H9 (cell line): ENCODE measurements around the gene SDK2. TPM values are rescaled to one million over a fixed set of nuclear protein-coding genes. Genes with fewer than 3 reads are reported as not detected.

Experiments
- DNase-seq: peaks from one replicate; pipeline ENCODE4 v3.0.0-alpha.2; 2017
- H2AFZ ChIP-seq: one replicate; pipeline ENCODE4 v1.6.1; 2013; ENCODE audit warnings: mild to moderate bottlenecking, low read length, control low read depth, moderate library complexity
- H2AK5ac ChIP-seq: 2 replicates; pipeline ENCODE4 v1.6.1; 2013; ENCODE audit warnings: low read length, control low read depth, mixed read lengths; ENCODE audit not compliant: insufficient read length
- H2BK120ac ChIP-seq: one replicate; pipeline ENCODE4 v1.6.1; 2013; ENCODE audit warnings: low read depth, mild to moderate bottlenecking, low read length, control low read depth, inconsistent platforms; ENCODE audit not compliant: poor library complexity, severe bottlenecking
- H2BK12ac ChIP-seq: 2 replicates; pipeline ENCODE4 v1.6.1; 2013; ENCODE audit warnings: low read length, control low read depth, mixed read lengths, low read depth; ENCODE audit not compliant: insufficient read length
- H2BK15ac ChIP-seq: 2 replicates; pipeline ENCODE4 v1.6.1; 2013; ENCODE audit warnings: low read depth, low read length, control low read depth
- H2BK20ac ChIP-seq: one replicate; pipeline ENCODE4 v1.6.1; 2013; ENCODE audit warnings: low read depth, mild to moderate bottlenecking, low read length, control low read depth, inconsistent platforms; ENCODE audit not compliant: poor library complexity, severe bottlenecking
- H2BK5ac ChIP-seq: 2 replicates; pipeline ENCODE4 v1.6.1; 2013; ENCODE audit warnings: low read length, control low read depth, mixed read lengths; ENCODE audit not compliant: insufficient read length
- H3K14ac ChIP-seq: 2 replicates; pipeline ENCODE4 v1.6.1; 2013; ENCODE audit warnings: low read length, control low read depth; ENCODE audit not compliant: insufficient read depth
- H3K18ac ChIP-seq: 2 replicates; pipeline ENCODE4 v1.6.1; 2013; ENCODE audit warnings: low read depth, mild to moderate bottlenecking, mixed read lengths, low read length, control low read depth; ENCODE audit not compliant: insufficient read length
- H3K23ac ChIP-seq: 2 replicates; pipeline ENCODE4 v1.6.1; 2013; ENCODE audit warnings: low read length, control low read depth, mixed read lengths, low read depth; ENCODE audit not compliant: insufficient read length
- H3K23me2 ChIP-seq: 2 replicates; pipeline ENCODE4 v1.6.1; 2013; ENCODE audit warnings: low read depth, mild to moderate bottlenecking, mixed read lengths, low read length, control low read depth; ENCODE audit not compliant: insufficient read length, poor library complexity, severe bottlenecking
- H3K27ac ChIP-seq: 2 replicates; pipeline ENCODE4 v1.5.1; 2013; ENCODE audit warnings: low read length, control low read depth, mixed read lengths, low read depth; ENCODE audit not compliant: insufficient read length
- H3K27me3 ChIP-seq: 2 replicates; pipeline ENCODE4 v1.6.1; 2013; ENCODE audit warnings: low read length, control low read depth, inconsistent platforms; ENCODE audit not compliant: insufficient read depth
- H3K4ac ChIP-seq: 2 replicates; pipeline ENCODE4 v1.6.1; 2013; ENCODE audit warnings: low read depth, mild to moderate bottlenecking, control low read depth, inconsistent platforms, low read length, moderate library complexity
- H3K4me1 ChIP-seq: 2 replicates; pipeline ENCODE4 v1.6.1; 2013; ENCODE audit warnings: low read length, control low read depth, inconsistent platforms; ENCODE audit not compliant: insufficient read depth
- H3K4me2 ChIP-seq: 2 replicates; pipeline ENCODE4 v1.6.1; 2013; ENCODE audit warnings: low read length, control low read depth, mixed read lengths; ENCODE audit not compliant: insufficient read length, insufficient read depth
- H3K56ac ChIP-seq: 2 replicates; pipeline ENCODE4 v1.6.1; 2013; ENCODE audit warnings: low read depth, mild to moderate bottlenecking, mixed read lengths, low read length, control low read depth; ENCODE audit not compliant: insufficient read length
- H3K79me1 ChIP-seq: 2 replicates; pipeline ENCODE4 v1.6.1; 2013; ENCODE audit warnings: low read depth, mild to moderate bottlenecking, moderate library complexity, low read length, control low read depth, inconsistent platforms; ENCODE audit not compliant: insufficient read depth, poor library complexity, severe bottlenecking
- H3K79me2 ChIP-seq: 2 replicates; pipeline ENCODE4 v1.6.1; 2013; ENCODE audit warnings: low read length, control low read depth, inconsistent platforms; ENCODE audit not compliant: insufficient read depth
- H3K9ac ChIP-seq: 2 replicates; pipeline ENCODE4 v1.6.1; 2013; ENCODE audit warnings: low read length, control low read depth, mixed read lengths; ENCODE audit not compliant: insufficient read length; ENCODE audit errors: extremely low read depth
- H3K9me3 ChIP-seq: one replicate; pipeline ENCODE4 v1.6.1; 2013; ENCODE audit warnings: low read depth, low read length, inconsistent platforms; ENCODE audit not compliant: control insufficient read depth
- H3T11ph ChIP-seq: one replicate; pipeline ENCODE4 v1.6.1; 2013; ENCODE audit warnings: mild to moderate bottlenecking, low read length, control low read depth, inconsistent platforms
- H4K20me1 ChIP-seq: one replicate; pipeline ENCODE4 v1.6.1; 2013; ENCODE audit not compliant: control insufficient read depth, insufficient read length, insufficient read depth
- H4K5ac ChIP-seq: 2 replicates; pipeline ENCODE4 v1.6.1; 2013; ENCODE audit warnings: low read depth, mild to moderate bottlenecking, mixed read lengths, low read length, control low read depth; ENCODE audit not compliant: insufficient read length
- H4K8ac ChIP-seq: replicated peaks from 2 replicates; pipeline ENCODE4 v1.6.1; 2013; ENCODE audit warnings: low read length, control low read depth, mixed read lengths, low read depth; ENCODE audit not compliant: insufficient read length
- H4K91ac ChIP-seq: 2 replicates; pipeline ENCODE4 v1.6.1; 2013; ENCODE audit warnings: low read depth, mild to moderate bottlenecking, moderate library complexity, mixed read lengths, low read length, control low read depth; ENCODE audit not compliant: insufficient read length
- H3K27ac Mint-ChIP-seq, 3 experiments: 2 replicates in 2 of 3; 3 replicates in 1 of 3; pipeline ENCODE4 v1.8.0; 2020 to 2021; ENCODE audit warnings: mixed read lengths in 3 of 3, mild to moderate bottlenecking in 1 of 3, moderate library complexity in 1 of 3
- H3K27me3 Mint-ChIP-seq: 2 replicates; pipeline ENCODE4 v1.8.0; 2021; ENCODE audit warnings: low read depth, mild to moderate bottlenecking, moderate library complexity, mixed read lengths
- H3K36me3 Mint-ChIP-seq, 3 experiments: 2 replicates in 2 of 3; 3 replicates in 1 of 3; pipeline ENCODE4 v1.8.0; 2020 to 2021; ENCODE audit warnings: low read depth in 3 of 3, mixed read lengths in 3 of 3; ENCODE audit not compliant: insufficient read depth in 1 of 3
- H3K4me1 Mint-ChIP-seq, 2 experiments: 2 replicates each; pipeline ENCODE4 v1.8.0; 2020; ENCODE audit warnings: mixed read lengths in 2 of 2
- H3K4me3 Mint-ChIP-seq, 2 experiments: 2 replicates in 1 of 2; 3 replicates in 1 of 2; pipeline ENCODE4 v1.8.0; 2020 to 2021; ENCODE audit warnings: mild to moderate bottlenecking in 2 of 2, mixed read lengths in 2 of 2, moderate library complexity in 1 of 2
- H3K9me3 Mint-ChIP-seq, 2 experiments: 2 replicates in 1 of 2; 3 replicates in 1 of 2; pipeline ENCODE4 v1.8.0; 2020; ENCODE audit warnings: mild to moderate bottlenecking in 2 of 2, mixed read lengths in 2 of 2, moderate library complexity in 1 of 2
- WGBS: extraction: QIAGEN DNeasy Blood & Tissue Kit; methylation state at CpG from one replicate; pipeline ENCODE4 v1.1.7; 2013; ENCODE audit warnings: missing lambda C conversion rate, low lambda C conversion rate, mixed read lengths; ENCODE audit not compliant: insufficient read length; ENCODE audit errors: extremely low coverage; 5-methylcytosine and 5-hydroxymethylcytosine counted together
- total RNA-seq: library from RNA; stranded (reverse); gene quantifications from 2 replicates; pipeline ENCODE4 v1.2.1, GENCODE V29; 2021
- TF ChIP-seq, protein P1 (sequence below): fragments of 200-600 bp; sonication (generic); conservative IDR thresholded peaks from 3 replicates; pipeline ENCODE4 v1.8.0; 2021; ENCODE audit warnings: antibody characterized with exemption, mild to moderate bottlenecking

The SDK2 gene
- total RNA-seq, 1 experiment from 2014 or later = 9.1 TPM

DNA sequence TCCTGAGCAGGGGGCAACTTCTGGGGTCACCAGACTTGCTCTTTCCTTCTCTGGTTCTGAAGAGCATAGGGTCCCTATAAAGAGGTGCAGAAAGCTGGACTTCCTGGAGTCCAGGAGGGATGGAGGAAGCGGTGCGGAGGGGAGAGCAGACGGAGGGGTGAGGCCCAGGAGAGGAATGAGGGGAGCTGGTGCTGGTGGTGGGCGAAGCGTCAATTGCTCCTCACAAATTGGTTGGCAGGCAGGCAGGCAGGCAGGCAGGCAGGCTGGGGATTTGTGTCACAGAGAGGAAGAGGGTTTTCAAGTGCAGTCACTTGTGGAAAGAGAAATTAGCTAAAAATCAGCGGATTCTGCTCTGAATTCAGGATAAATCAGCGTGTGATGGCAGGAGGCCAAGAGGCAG, 198.8 kb downstream of the SDK2 start:
- H3K56ac ChIP-seq = no peak overlapping the region
- no peak overlapping the region for H3K27ac Mint-ChIP-seq
- H3K27me3 Mint-ChIP-seq = no peaks in the 10 kb centered on the region
- H3K4me2 ChIP-seq = no peak overlapping the region
- peaks cover 0 to 10% (median 5%) of the 10 kb centered on the region in 3 experiments; a peak in 3 of 7 replicates for H3K36me3 Mint-ChIP-seq
- H3T11ph ChIP-seq = no peak overlapping the region
- H2BK120ac ChIP-seq = no peak overlapping the region
- 0 out of 4 replicates have a peak, but pooled peaks cover 0 to 2% of the 10 kb centered on the region in 2 experiments for H3K4me1 Mint-ChIP-seq
- no peak overlapping the region for H2BK5ac ChIP-seq
- no peaks in the 10 kb centered on the region for H3K79me2 ChIP-seq
- H2BK12ac ChIP-seq = no peak overlapping the region
- H2BK20ac ChIP-seq = no peak overlapping the region
- DNase-seq = no peak
- no peaks in the 10 kb centered on the region for H3K4me1 ChIP-seq
- TF ChIP-seq, protein P1, sequence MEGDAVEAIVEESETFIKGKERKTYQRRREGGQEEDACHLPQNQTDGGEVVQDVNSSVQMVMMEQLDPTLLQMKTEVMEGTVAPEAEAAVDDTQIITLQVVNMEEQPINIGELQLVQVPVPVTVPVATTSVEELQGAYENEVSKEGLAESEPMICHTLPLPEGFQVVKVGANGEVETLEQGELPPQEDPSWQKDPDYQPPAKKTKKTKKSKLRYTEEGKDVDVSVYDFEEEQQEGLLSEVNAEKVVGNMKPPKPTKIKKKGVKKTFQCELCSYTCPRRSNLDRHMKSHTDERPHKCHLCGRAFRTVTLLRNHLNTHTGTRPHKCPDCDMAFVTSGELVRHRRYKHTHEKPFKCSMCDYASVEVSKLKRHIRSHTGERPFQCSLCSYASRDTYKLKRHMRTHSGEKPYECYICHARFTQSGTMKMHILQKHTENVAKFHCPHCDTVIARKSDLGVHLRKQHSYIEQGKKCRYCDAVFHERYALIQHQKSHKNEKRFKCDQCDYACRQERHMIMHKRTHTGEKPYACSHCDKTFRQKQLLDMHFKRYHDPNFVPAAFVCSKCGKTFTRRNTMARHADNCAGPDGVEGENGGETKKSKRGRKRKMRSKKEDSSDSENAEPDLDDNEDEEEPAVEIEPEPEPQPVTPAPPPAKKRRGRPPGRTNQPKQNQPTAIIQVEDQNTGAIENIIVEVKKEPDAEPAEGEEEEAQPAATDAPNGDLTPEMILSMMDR = no peak
- no peak overlapping the region for H3K9ac ChIP-seq
- H4K20me1 ChIP-seq = no peaks in the 10 kb centered on the region
- H3K4ac ChIP-seq = no peak overlapping the region
- no peak overlapping the region for H3K18ac ChIP-seq
- no peak overlapping the region for H2AK5ac ChIP-seq
- H3K9me3 Mint-ChIP-seq = peaks cover 3 to 5% of the 10 kb centered on the region in 2 experiments; a peak in 3 of 5 replicates
- H4K8ac ChIP-seq = no peak overlapping the region
- no peak overlapping the region for H3K23ac ChIP-seq
- H3K14ac ChIP-seq = no peak overlapping the region; the same call in 1 of the 2 replicates
- no peak overlapping the region for H3K4me3 Mint-ChIP-seq
- no peak overlapping the region for H4K91ac ChIP-seq
- no peak overlapping the region for H4K5ac ChIP-seq
- no peaks in the 10 kb centered on the region for H3K9me3 ChIP-seq
- WGBS = no CpG with 5 or more reads among the region's 7 CpGs
- no peaks in the 10 kb centered on the region for H3K27me3 ChIP-seq
- no peaks in the 10 kb centered on the region for H3K79me1 ChIP-seq
- no peaks in the 10 kb centered on the region for H3K23me2 ChIP-seq
- H2BK15ac ChIP-seq = no peak overlapping the region
- no peak overlapping the region for H3K27ac ChIP-seq
- H2AFZ ChIP-seq = no peak overlapping the region
